ENCODE results near the gene ADGRD2. TPM values are rescaled to one million over a fixed set of nuclear protein-coding genes. Genes with fewer than 3 reads are reported as not detected.

The ADGRD2 gene
- total and polyA plus RNA-seq, 2 of the 13 experiments (the other 11 are each of a cell fraction or from before 2014, with no cell fraction given), result not detected

- TF ChIP-seq ZNF850 (CRISPR knock-in tag; conservative IDR thresholded peaks at IDR 0.05) (no peak), ZNF639 (CRISPR knock-in tag; conservative IDR thresholded peaks at IDR 0.05) (peak; percentile 64; the same call in 1 of the 2 replicates), NR2F6 (IDR thresholded peaks at IDR 0.05) (0 out of 2 replicates have a peak, but pooled peaks have one; percentile 43), NR2F6 (CRISPR knock-in tag; IDR thresholded peaks at IDR 0.05) (peak; percentile 19; the same call in 1 of the 2 replicates), EZH2 (conservative IDR thresholded peaks at IDR 0.05; ENCODE audit: low read depth, low read length) (no peak), ZNF782 (CRISPR knock-in tag; IDR thresholded peaks at IDR 0.05; ENCODE audit: borderline replicate concordance) (no peak), SP2 (CRISPR knock-in tag; IDR thresholded peaks at IDR 0.05) (peak; percentile 86), ZNF619 (CRISPR knock-in tag; IDR thresholded peaks at IDR 0.05) (no peak), ZSCAN25 (CRISPR knock-in tag; IDR thresholded peaks at IDR 0.05) (no peak), ZNF703 (CRISPR knock-in tag; IDR thresholded peaks at IDR 0.05; ENCODE audit: borderline replicate concordance) (no peak), MXD4 (CRISPR knock-in tag; IDR thresholded peaks at IDR 0.05) (peak; percentile 55; the same call in 1 of the 2 replicates), THAP9 (CRISPR knock-in tag; IDR thresholded peaks at IDR 0.05; ENCODE audit: borderline replicate concordance) (peak; percentile 76; the same call in 1 of the 2 replicates), SALL1 (CRISPR knock-in tag; IDR thresholded peaks at IDR 0.05) (peak; percentile 86), ZFYVE20 (CRISPR knock-in tag; IDR thresholded peaks at IDR 0.05; ENCODE audit: borderline replicate concordance, low read depth) (no peak), PHF21A (CRISPR knock-in tag; IDR thresholded peaks at IDR 0.05) (peak; percentile 52; the same call in 1 of the 2 replicates), BCL6 (CRISPR knock-in tag; IDR thresholded peaks at IDR 0.05) (no peak), GFI1 (CRISPR knock-in tag; IDR thresholded peaks at IDR 0.05; ENCODE audit: borderline replicate concordance) (no peak), ZNF678 (CRISPR knock-in tag; IDR thresholded peaks at IDR 0.05) (no peak), ZNF687 (CRISPR knock-in tag; IDR thresholded peaks at IDR 0.05) (peak; percentile 87), PHF5A (CRISPR knock-in tag; IDR thresholded peaks at IDR 0.05; ENCODE audit: low read depth, unreplicated experiment) (peak; percentile 76), POLR2G (IDR thresholded peaks at IDR 0.05; ENCODE audit: low read depth, low read length) (peak; percentile 81), GTF2F1 (IDR thresholded peaks at IDR 0.05; ENCODE audit: low read length) (no peak; the same call in 1 of the 2 replicates), SNAPC2 (CRISPR knock-in tag; IDR thresholded peaks at IDR 0.05) (no peak)
Observed at GRCh38 chr9:124415102-124415851, 35.0 kb upstream of the ADGRD2 start, which contains the start of gene PSMB7 (continued).

Measured in HepG2 (cell line).